ENCODE results near the gene GSTM2. TPM values are rescaled to one million over a fixed set of nuclear protein-coding genes. Genes with fewer than 3 reads are reported as not detected.
"Not testable (repeated sequence)": the region's sequence is repeated elsewhere in the genome, so short reads cannot be mapped to it uniquely, and the experiment has no call there.

The GSTM2 gene
- total RNA-seq, 2 donors from 2014 or later = 49.0 to 72.4 TPM

GRCh38 chr1:109664671-109665070 is 3.2 kb upstream of the GSTM2 start:
- Histone ChIP-seq H3K4me3 (no peak overlapping the region), H3K36me3 (peaks cover 5% of the 10 kb centered on the region), H3K27ac (no peak overlapping the region), H3K9me3 (no peaks in the 10 kb centered on the region), H3K4me1 (ENCODE audit: control insufficient read depth in 1 of 2, low read depth in 2 of 2) (peaks cover 6 to 11% of the 10 kb centered on the region in 2 donors), H3K27me3 (replicated peaks; ENCODE audit: insufficient read depth) (no peaks in the 10 kb centered on the region)
- DNase-seq (ENCODE audit: low spot score) (no peak), ATAC-seq (ENCODE audit: insufficient number of reproducible peaks, low FRiP score, low read depth) (no peak)
- no peak for TF ChIP-seq CTCF (IDR thresholded peaks at IDR 0.05)

DNA sequence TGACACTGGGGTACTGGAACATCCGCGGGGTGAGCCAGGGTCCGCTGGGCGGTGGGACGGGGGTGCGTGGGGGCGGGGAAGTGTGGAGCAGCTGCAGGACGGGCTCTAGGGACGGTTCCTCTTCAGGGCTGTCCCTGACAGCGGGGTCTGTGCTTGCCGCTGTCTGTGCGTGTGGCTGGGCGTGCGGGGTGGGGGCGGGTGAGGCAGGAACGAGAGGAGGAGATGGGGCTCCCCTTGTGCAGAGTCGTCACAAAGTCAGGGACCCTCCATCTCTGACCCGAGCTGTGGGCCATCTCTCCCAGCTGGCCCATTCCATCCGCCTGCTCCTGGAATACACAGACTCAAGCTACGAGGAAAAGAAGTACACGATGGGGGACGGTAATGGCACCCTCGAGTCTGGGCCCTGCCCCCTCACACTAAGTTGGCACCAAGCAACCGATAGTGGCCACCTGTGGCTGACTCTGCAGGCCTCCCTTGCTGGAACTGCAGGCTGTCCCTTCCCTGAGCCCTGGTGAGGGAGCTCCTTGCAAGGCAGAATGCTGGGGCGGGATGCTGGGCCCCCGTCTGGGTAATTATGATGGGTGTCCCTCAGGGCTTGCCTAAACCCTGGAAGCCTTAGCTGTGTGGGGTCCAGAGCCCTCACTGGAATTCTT is 392 bp downstream of the GSTM2 start:
- ATAC-seq (ENCODE audit: insufficient number of reproducible peaks, low FRiP score, low read depth) = peak; percentile 18

DNA sequence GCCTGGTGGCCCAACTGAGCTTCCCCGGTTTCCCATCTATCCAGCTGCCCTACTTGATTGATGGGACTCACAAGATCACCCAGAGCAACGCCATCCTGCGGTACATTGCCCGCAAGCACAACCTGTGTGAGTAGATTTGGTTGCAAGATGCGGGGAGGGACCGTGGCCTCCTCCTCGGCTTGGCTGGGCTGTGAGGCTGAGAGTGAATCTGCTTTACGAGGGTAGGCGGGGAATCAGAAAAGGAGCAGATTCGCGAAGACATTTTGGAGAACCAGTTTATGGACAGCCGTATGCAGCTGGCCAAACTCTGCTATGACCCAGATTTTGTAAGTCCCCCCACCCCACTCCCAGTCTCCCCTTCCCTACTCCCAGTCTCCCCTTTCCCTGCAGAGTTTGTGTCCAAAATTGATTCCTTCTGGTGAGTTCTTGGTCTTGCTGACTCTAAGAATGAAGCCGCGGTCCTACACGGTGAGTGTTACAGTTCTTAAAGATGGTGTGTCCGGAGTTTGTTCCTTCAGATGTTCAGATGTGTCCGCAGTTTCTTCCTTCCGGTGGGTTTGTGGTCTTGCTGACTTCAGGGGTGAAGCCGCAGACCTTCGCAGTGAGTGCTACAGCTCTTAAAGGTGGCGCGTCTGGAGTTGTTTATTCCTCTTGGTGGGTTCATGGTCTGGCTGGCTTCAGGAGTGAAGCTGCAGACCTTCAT is 1.5 kb downstream of the GSTM2 start:
- peaks cover 6 to 11% of the 10 kb centered on the region in 2 donors for H3K4me1 ChIP-seq (ENCODE audit: control insufficient read depth in 1 of 2, low read depth in 2 of 2)
- no peak for DNase-seq (ENCODE audit: low spot score)
- no peak overlapping the region for H3K4me3 ChIP-seq
- TF ChIP-seq CTCF (IDR thresholded peaks at IDR 0.05) = no peak
- ATAC-seq (ENCODE audit: insufficient number of reproducible peaks, low FRiP score, low read depth) = no peak
- no peaks in the 10 kb centered on the region for H3K27me3 ChIP-seq (replicated peaks; ENCODE audit: insufficient read depth)
- H3K27ac ChIP-seq = no peak overlapping the region
- H3K36me3 ChIP-seq = peaks cover 5% of the 10 kb centered on the region
- no peaks in the 10 kb centered on the region for H3K9me3 ChIP-seq

More for the DNA sequence above, 392 bp downstream of the GSTM2 start:
- H3K4me1 ChIP-seq (ENCODE audit: control insufficient read depth in 1 of 2, low read depth in 2 of 2) = peaks cover 6 to 11% of the 10 kb centered on the region in 2 donors
- H3K9me3 ChIP-seq = no peaks in the 10 kb centered on the region
- peak overlapping the region; percentile 39 to 42 for H3K27ac ChIP-seq
- no peak for DNase-seq (ENCODE audit: low spot score)
- no peak for TF ChIP-seq CTCF (IDR thresholded peaks at IDR 0.05)
- peak overlapping the region; percentile 78 for H3K4me3 ChIP-seq
- peaks cover 5% of the 10 kb centered on the region for H3K36me3 ChIP-seq
- no peaks in the 10 kb centered on the region for H3K27me3 ChIP-seq (replicated peaks; ENCODE audit: insufficient read depth)

GRCh38 chr1:109669949-109670302 is 2.1 kb downstream of the GSTM2 start:
- not testable (repeated sequence) for H3K27ac ChIP-seq; ATAC-seq (ENCODE audit: insufficient number of reproducible peaks, low FRiP score, low read depth)

GRCh38 chr1:109671067-109671466 is 3.2 kb downstream of the GSTM2 start:
- no peaks in the 10 kb centered on the region for H3K9me3 ChIP-seq

More at GRCh38 chr1:109669949-109670302, 2.1 kb downstream of the GSTM2 start:
- not testable (repeated sequence) for H3K9me3 ChIP-seq; H3K27me3 ChIP-seq (replicated peaks; ENCODE audit: insufficient read depth); DNase-seq (ENCODE audit: low spot score); H3K4me3 ChIP-seq; H3K36me3 ChIP-seq
- H3K4me1 ChIP-seq (ENCODE audit: control insufficient read depth in 1 of 2, low read depth in 2 of 2) = peaks cover 6 to 11% of the 10 kb centered on the region in 2 donors

DNA sequence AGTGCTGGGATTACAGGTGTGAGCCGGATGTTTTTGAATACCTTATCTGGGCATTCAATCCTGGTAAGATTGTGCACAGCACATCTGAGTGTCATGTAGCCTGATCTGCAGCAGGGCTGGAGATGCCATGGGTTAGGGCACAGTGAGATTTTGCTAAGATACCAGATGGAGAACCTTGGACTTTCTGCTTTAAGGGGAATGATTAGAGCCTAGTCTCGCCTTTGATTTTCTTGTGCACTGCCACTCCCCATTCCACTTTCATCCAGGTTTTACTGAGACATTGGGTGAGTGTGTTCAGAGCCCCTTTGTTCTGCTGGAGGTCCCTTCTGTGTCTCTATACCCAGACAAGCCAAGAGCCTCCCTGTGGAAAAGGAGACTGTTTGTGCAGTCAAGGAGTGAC is 6.0 kb downstream of the GSTM2 start:
- ATAC-seq (ENCODE audit: insufficient number of reproducible peaks, low FRiP score, low read depth); H3K4me1 ChIP-seq (ENCODE audit: control insufficient read depth in 1 of 2, low read depth in 2 of 2); H3K9me3 ChIP-seq; H3K4me3 ChIP-seq; H3K36me3 ChIP-seq; H3K27ac ChIP-seq; H3K27me3 ChIP-seq (replicated peaks; ENCODE audit: insufficient read depth); DNase-seq (ENCODE audit: low spot score): not testable (repeated sequence)

More at GRCh38 chr1:109671067-109671466, 3.2 kb downstream of the GSTM2 start:
- Histone ChIP-seq H3K4me1 (ENCODE audit: control insufficient read depth in 1 of 2, low read depth in 2 of 2) (peaks cover 6 to 11% of the 10 kb centered on the region in 2 donors), H3K4me3 (no peak overlapping the region), H3K27ac (no peak overlapping the region), H3K36me3 (peaks cover 5% of the 10 kb centered on the region), H3K27me3 (replicated peaks; ENCODE audit: insufficient read depth) (no peaks in the 10 kb centered on the region)
- DNase-seq (ENCODE audit: low spot score) (no peak), ATAC-seq (ENCODE audit: insufficient number of reproducible peaks, low FRiP score, low read depth) (no peak)
- TF ChIP-seq CTCF (IDR thresholded peaks at IDR 0.05) = no peak

DNA sequence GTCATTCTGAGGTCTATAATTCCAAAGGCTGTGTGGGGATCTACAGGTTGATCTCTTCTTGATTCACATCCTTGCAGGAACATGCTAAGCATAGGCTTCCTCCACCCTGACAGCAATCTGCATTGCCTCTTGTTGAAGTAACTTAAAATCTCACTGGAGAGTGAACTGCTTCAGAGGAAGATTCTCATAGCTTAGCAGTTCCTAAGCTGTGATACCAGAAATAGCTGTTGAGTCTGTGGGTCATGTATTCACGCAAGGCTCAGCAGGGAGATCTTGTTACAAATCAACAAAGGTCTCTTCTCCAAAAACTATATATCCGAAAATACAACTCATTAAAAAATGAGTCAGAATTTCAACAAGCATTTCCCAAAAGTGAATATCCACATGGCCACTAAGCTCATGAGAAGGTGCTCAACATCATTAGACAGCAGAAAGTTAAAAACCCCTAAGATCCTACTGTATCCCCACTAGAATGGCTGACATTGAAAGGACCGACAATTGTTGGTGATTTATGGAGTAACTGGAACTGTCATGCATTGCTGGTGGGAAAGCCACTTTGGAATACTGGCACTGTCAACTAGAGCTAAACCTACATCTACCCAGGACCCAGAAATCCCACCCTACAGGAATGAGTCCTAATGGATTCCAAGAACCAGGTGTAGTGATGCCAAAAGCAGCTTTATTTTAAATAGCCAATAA is 9.0 kb downstream of the GSTM2 start:
- not testable (repeated sequence) for H3K4me1 ChIP-seq (ENCODE audit: control insufficient read depth in 1 of 2, low read depth in 2 of 2); ATAC-seq (ENCODE audit: insufficient number of reproducible peaks, low FRiP score, low read depth); H3K27ac ChIP-seq; DNase-seq (ENCODE audit: low spot score); H3K4me3 ChIP-seq; H3K36me3 ChIP-seq; H3K9me3 ChIP-seq; H3K27me3 ChIP-seq (replicated peaks; ENCODE audit: insufficient read depth)

Measured in thoracic aorta (tissue), 2 donors.